HEK293 (cell line): Measurements from ENCODE around the gene OR6V1.

Experiments
- CTCF ChIA-PET: fragments of 350-600 bp; formaldehyde crosslinking; extraction: SDS; loops from one replicate; lab custom pipeline; 2021; ENCODE audit warnings: antibody characterized with exemption; lab: Yijun Ruan, JAX
- POLR2A ChIA-PET: fragments of 300-600 bp; formaldehyde crosslinking; extraction: SDS; loops from one replicate; lab custom pipeline; 2020; ENCODE audit warnings: antibody characterized with exemption, inconsistent platforms; lab: Yijun Ruan, JAX
- H3K27ac ChIP-seq: fragments of 200-500 bp; sonication (Bioruptor generic); 2 replicates; pipeline ENCODE4 v1.5.1; 2014; ENCODE audit warnings: low read depth, low read length, control low read depth, inconsistent platforms; ENCODE audit errors: extremely low read depth
- H3K36me3 ChIP-seq, 2 experiments: fragments of 200-500 bp in 1 of 2; sonication (Bioruptor generic) in 1 of 2; 1 replicate in 1 of 2; 2 replicates in 1 of 2; pipeline ENCODE4 v1.5.1; 2014 to 2017; ENCODE audit warnings: inconsistent platforms in 2 of 2, low read length in 2 of 2; ENCODE audit not compliant: control insufficient read depth in 2 of 2, insufficient read depth in 1 of 2
- H3K4me1 ChIP-seq: fragments of 200-500 bp; sonication (Bioruptor generic); 2 replicates; pipeline ENCODE4 v1.5.1; 2014; ENCODE audit warnings: mild to moderate bottlenecking, low read length, inconsistent platforms; ENCODE audit not compliant: control insufficient read depth, insufficient read depth
- H3K4me3 ChIP-seq: 2 replicates; pipeline ENCODE4 v1.5.1; 2011; ENCODE audit warnings: low read depth, mild to moderate bottlenecking, control low read depth, low read length, moderate library complexity
- H3K9me3 ChIP-seq: fragments of 200-500 bp; sonication (Bioruptor generic); 2 replicates; pipeline ENCODE4 v1.5.1; 2014; ENCODE audit warnings: low read depth, low read length, inconsistent platforms; ENCODE audit not compliant: control insufficient read depth, insufficient read depth
- HOXA7 ChIP-seq: sonication (generic); formaldehyde crosslinking; IDR thresholded peaks from 2 replicates; pipeline ENCODE4 v1.8.1; 2022; ENCODE audit warnings: missing genetic modification reagents, borderline replicate concordance
- SP2 ChIP-seq: fragments of 450-650 bp; formaldehyde crosslinking; IDR thresholded peaks from 2 replicates; pipeline ENCODE4 v1.5.1; 2016; ENCODE audit warnings: missing biosample characterization, missing genetic modification characterization
- TCF7L2 ChIP-seq: IDR thresholded peaks from 2 replicates; pipeline ENCODE4 v1.6.1; 2011; ENCODE audit warnings: low read depth, mild to moderate bottlenecking, inconsistent platforms, low read length, moderate library complexity, borderline replicate concordance
- TRIM28 ChIP-seq: IDR thresholded peaks from 2 replicates; pipeline ENCODE4 v1.6.1; 2011; ENCODE audit warnings: low read length, control low read depth, borderline replicate concordance
- ZBTB17 ChIP-seq: fragments of 450-650 bp; formaldehyde crosslinking; IDR thresholded peaks from 2 replicates; pipeline ENCODE4 v1.5.1; 2016; ENCODE audit warnings: missing biosample characterization, missing genetic modification characterization
- ZFP41 ChIP-seq: fragments of 450-650 bp; formaldehyde crosslinking; IDR thresholded peaks from 2 replicates; pipeline ENCODE4 v1.5.1; 2016; ENCODE audit warnings: missing biosample characterization, missing genetic modification characterization, borderline replicate concordance
- ZNF221 ChIP-seq: fragments of 450-650 bp; formaldehyde crosslinking; IDR thresholded peaks from 2 replicates; pipeline ENCODE4 v1.5.1; 2017; ENCODE audit warnings: missing biosample characterization, missing genetic modification characterization, borderline replicate concordance
- ZNF292 ChIP-seq: fragments of 450-650 bp; formaldehyde crosslinking; IDR thresholded peaks from 2 replicates; pipeline ENCODE4 v1.5.1; 2016; ENCODE audit warnings: low read depth, missing biosample characterization, missing genetic modification characterization, borderline replicate concordance
- ZNF302 ChIP-seq: fragments of 450-650 bp; formaldehyde crosslinking; IDR thresholded peaks from 2 replicates; pipeline ENCODE4 v1.5.1; 2016; ENCODE audit warnings: missing biosample characterization, missing genetic modification characterization, low read depth
- ZNF324 ChIP-seq: fragments of 450-650 bp; formaldehyde crosslinking; IDR thresholded peaks from 2 replicates; pipeline ENCODE4 v1.5.1; 2016; ENCODE audit warnings: missing biosample characterization, missing genetic modification characterization
- ZNF354C ChIP-seq: fragments of 450-650 bp; formaldehyde crosslinking; IDR thresholded peaks from 2 replicates; pipeline ENCODE4 v1.5.1; 2016; ENCODE audit warnings: missing biosample characterization, missing genetic modification characterization, low read depth, borderline replicate concordance
- ZNF514 ChIP-seq: fragments of 450-650 bp; formaldehyde crosslinking; IDR thresholded peaks from 2 replicates; pipeline ENCODE4 v1.5.1; 2016; ENCODE audit warnings: missing biosample characterization, missing genetic modification characterization
- ZNF530 ChIP-seq: fragments of 450-650 bp; formaldehyde crosslinking; IDR thresholded peaks from 2 replicates; pipeline ENCODE4 v1.5.1; 2016; ENCODE audit warnings: low read depth, missing biosample characterization, missing genetic modification characterization
- ZNF623 ChIP-seq: fragments of 450-650 bp; formaldehyde crosslinking; IDR thresholded peaks from 2 replicates; pipeline ENCODE4 v1.5.1; 2016; ENCODE audit warnings: missing biosample characterization, missing genetic modification characterization
- ZSCAN16 ChIP-seq: fragments of 450-650 bp; formaldehyde crosslinking; IDR thresholded peaks from 2 replicates; pipeline ENCODE4 v1.5.1; 2016; ENCODE audit warnings: missing biosample characterization, missing genetic modification characterization
- TF ChIP-seq, protein P1 (sequence below): fragments of 450-650 bp; IDR thresholded peaks from 2 replicates; pipeline ENCODE4 v1.5.1; 2018; ENCODE audit warnings: missing biosample characterization, mild to moderate bottlenecking, missing genetic modification characterization
- TF ChIP-seq, protein P2 (sequence below): fragments of 450-650 bp; formaldehyde crosslinking; IDR thresholded peaks from 2 replicates; pipeline ENCODE4 v1.5.1; 2016; ENCODE audit warnings: missing biosample characterization, missing genetic modification characterization
- TF ChIP-seq, protein P3 (sequence below): fragments of 450-650 bp; formaldehyde crosslinking; IDR thresholded peaks from 2 replicates; pipeline ENCODE4 v1.5.1; 2016; ENCODE audit warnings: missing biosample characterization, missing genetic modification characterization, borderline replicate concordance
- TF ChIP-seq, protein P4 (sequence below): fragments of 450-650 bp; formaldehyde crosslinking; IDR thresholded peaks from 2 replicates; pipeline ENCODE4 v1.5.1; 2016; ENCODE audit warnings: missing biosample characterization, missing genetic modification characterization
- TF ChIP-seq, protein P5 (sequence below): fragments of 450-650 bp; formaldehyde crosslinking; IDR thresholded peaks from 2 replicates; pipeline ENCODE4 v1.5.1; 2016; ENCODE audit warnings: missing biosample characterization, missing genetic modification characterization
- TF ChIP-seq, protein P6 (sequence below): fragments of 450-650 bp; formaldehyde crosslinking; IDR thresholded peaks from 2 replicates; pipeline ENCODE4 v1.5.1; 2016; ENCODE audit warnings: missing biosample characterization, missing genetic modification characterization

OR6V1 gene

DNA sequence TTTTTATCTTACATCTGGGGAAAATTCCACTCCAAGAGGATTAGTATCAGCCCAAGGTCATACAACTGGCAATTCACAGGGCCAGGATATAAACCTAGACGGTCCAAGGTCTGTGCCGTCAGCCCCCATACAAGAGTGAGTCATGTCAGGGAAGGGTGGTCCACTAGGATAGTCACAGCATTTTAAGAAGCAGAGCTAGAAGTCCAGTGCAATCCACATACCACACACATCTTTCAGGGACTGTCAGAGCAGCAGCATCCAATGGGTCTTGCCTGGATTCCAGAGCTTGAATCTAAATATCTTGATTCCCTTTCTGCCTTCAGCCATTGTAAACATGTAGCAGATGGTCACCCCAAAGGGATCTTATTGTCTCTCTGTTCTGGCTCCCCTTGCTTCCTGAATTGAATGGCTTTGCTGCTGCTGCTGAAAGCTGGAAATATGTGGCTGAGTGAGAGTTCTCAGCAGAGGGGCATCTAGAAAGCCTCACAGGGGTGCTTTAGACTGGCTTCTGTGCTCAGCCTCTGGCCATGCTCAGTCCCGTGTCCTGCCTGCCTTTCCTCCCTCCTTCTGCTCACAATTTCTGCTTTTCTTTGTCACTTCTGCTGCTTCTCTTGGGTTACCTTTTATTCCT is 9.9 kb upstream of the OR6V1 start:
- Histone ChIP-seq H3K9me3 (no peaks in the 10 kb centered on the region), H3K27ac (no peak overlapping the region), H3K4me3 (no peak overlapping the region), H3K36me3 (no peaks in the 10 kb centered on the region), H3K4me1 (no peaks in the 10 kb centered on the region)
- POLR2A ChIA-PET, result no interaction called here
- TF ChIP-seq, protein P1, sequence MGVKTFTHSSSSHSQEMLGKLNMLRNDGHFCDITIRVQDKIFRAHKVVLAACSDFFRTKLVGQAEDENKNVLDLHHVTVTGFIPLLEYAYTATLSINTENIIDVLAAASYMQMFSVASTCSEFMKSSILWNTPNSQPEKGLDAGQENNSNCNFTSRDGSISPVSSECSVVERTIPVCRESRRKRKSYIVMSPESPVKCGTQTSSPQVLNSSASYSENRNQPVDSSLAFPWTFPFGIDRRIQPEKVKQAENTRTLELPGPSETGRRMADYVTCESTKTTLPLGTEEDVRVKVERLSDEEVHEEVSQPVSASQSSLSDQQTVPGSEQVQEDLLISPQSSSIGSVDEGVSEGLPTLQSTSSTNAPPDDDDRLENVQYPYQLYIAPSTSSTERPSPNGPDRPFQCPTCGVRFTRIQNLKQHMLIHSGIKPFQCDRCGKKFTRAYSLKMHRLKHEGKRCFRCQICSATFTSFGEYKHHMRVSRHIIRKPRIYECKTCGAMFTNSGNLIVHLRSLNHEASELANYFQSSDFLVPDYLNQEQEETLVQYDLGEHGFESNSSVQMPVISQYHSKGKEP (tag by site-specific recombination), result no peak
- TF ChIP-seq, protein P2, sequence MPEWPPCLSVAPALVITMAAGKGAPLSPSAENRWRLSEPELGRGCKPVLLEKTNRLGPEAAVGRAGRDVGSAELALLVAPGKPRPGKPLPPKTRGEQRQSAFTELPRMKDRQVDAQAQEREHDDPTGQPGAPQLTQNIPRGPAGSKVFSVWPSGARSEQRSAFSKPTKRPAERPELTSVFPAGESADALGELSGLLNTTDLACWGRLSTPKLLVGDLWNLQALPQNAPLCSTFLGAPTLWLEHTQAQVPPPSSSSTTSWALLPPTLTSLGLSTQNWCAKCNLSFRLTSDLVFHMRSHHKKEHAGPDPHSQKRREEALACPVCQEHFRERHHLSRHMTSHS (tag by site-specific recombination), result no peak
- no peak for TF ChIP-seq ZNF354C (tag by site-specific recombination)
- no peak for TF ChIP-seq ZNF292
- CTCF ChIA-PET, result interaction anchor here (0.6 kb wide), 1 partner anchor 146 kb away, joined by 3 read pairs; no protein-coding TSS in a partner anchor

DNA sequence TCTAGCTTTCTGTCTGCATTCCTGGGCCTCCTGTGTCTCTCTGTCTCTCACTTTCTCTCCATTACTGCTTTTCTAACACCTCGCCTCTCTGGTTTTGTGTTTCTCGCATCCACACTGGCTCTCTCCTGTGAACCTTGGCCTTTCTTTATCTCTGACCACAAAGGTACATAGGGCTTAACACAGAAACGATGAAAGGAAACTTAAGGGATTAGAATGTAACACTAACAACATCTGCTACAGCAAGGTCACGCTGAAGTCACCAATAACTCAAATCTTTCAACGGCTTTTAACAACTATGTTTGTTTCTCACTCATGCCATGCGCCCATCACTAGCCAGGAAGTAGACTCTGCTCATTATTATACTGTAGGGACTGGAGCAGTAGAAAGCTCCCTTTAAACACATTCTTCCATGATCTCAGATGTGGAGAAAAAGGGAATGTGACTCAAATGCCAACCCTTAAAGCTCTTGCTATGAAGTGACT is 9.3 kb upstream of the OR6V1 start:
- H3K9me3 ChIP-seq, result no peaks in the 10 kb centered on the region
- ChIA-PET CTCF (interaction anchor here (0.6 kb wide), 1 partner anchor 145 kb away, joined by 3 read pairs; no protein-coding TSS in a partner anchor), POLR2A (no interaction called here)
- no peak overlapping the region for H3K4me3 ChIP-seq
- no peak overlapping the region for H3K27ac ChIP-seq
- no peaks in the 10 kb centered on the region for H3K4me1 ChIP-seq
- H3K36me3 ChIP-seq, result no peaks in the 10 kb centered on the region
- no peak for TF ChIP-seq ZNF302
- TF ChIP-seq TCF7L2, result peak; percentile 87
- TF ChIP-seq TRIM28, result peak; percentile 71; the same call in 1 of the 2 replicates
- no peak for TF ChIP-seq ZNF530 (tag by site-specific recombination)
- TF ChIP-seq ZBTB17 (tag by site-specific recombination), result no peak
- TF ChIP-seq, all 188 proteins: peak for 2

DNA sequence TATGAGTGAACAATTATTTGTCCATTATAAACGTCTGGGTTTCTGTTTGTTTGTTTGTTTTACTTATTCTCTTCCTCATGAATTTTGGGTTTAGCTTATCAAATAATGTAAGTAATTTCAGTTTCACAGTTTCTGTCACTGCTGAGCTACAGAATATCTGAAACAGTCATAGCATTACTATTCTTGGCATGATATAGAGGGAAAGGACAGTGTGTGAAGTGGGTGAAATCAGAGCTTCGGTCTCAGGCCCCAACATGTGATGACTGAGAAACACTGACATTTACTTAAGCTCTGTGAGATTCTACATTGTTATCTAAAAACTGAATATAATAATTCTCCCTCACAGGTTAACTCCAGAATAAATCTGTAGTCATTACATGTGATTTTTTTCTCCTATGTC is 8.8 kb upstream of the OR6V1 start:
- no peaks in the 10 kb centered on the region for H3K9me3 ChIP-seq
- ChIA-PET CTCF (interaction anchor here (1.6 kb wide), 1 partner anchor 260 kb away, joined by 5 read pairs; no protein-coding TSS in a partner anchor), POLR2A (no interaction called here)
- no peak overlapping the region for H3K27ac ChIP-seq
- H3K4me3 ChIP-seq, result no peak overlapping the region
- H3K4me1 ChIP-seq, result no peaks in the 10 kb centered on the region
- no peaks in the 10 kb centered on the region for H3K36me3 ChIP-seq
- TF ChIP-seq, protein P3, sequence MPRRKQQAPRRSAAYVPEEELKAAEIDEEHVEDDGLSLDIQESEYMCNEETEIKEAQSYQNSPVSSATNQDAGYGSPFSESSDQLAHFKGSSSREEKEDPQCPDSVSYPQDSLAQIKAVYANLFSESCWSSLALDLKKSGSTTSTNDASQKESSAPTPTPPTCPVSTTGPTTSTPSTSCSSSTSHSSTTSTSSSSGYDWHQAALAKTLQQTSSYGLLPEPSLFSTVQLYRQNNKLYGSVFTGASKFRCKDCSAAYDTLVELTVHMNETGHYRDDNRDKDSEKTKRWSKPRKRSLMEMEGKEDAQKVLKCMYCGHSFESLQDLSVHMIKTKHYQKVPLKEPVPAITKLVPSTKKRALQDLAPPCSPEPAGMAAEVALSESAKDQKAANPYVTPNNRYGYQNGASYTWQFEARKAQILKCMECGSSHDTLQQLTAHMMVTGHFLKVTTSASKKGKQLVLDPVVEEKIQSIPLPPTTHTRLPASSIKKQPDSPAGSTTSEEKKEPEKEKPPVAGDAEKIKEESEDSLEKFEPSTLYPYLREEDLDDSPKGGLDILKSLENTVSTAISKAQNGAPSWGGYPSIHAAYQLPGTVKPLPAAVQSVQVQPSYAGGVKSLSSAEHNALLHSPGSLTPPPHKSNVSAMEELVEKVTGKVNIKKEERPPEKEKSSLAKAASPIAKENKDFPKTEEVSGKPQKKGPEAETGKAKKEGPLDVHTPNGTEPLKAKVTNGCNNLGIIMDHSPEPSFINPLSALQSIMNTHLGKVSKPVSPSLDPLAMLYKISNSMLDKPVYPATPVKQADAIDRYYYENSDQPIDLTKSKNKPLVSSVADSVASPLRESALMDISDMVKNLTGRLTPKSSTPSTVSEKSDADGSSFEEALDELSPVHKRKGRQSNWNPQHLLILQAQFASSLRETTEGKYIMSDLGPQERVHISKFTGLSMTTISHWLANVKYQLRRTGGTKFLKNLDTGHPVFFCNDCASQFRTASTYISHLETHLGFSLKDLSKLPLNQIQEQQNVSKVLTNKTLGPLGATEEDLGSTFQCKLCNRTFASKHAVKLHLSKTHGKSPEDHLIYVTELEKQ (tag by site-specific recombination), result no peak
- no peak for TF ChIP-seq ZNF324 (tag by site-specific recombination)
- no peak for TF ChIP-seq ZNF623
- no peak for TF ChIP-seq ZNF221 (tag by site-specific recombination)
- TF ChIP-seq, protein P4, sequence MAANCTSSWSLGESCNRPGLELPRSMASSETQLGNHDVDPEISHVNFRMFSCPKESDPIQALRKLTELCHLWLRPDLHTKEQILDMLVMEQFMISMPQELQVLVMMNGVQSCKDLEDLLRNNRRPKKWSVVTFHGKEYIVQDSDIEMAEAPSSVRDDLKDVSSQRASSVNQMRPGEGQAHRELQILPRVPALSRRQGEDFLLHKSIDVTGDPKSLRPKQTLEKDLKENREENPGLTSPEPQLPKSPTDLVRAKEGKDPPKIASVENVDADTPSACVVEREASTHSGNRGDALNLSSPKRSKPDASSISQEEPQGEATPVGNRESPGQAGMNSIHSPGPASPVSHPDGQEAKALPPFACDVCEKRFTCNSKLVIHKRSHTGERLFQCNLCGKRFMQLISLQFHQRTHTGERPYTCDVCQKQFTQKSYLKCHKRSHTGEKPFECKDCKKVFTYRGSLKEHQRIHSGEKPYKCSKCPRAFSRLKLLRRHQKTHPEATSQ (tag by site-specific recombination), result no peak
- TF ChIP-seq SP2 (tag by site-specific recombination), result no peak
- TF ChIP-seq, protein P5, sequence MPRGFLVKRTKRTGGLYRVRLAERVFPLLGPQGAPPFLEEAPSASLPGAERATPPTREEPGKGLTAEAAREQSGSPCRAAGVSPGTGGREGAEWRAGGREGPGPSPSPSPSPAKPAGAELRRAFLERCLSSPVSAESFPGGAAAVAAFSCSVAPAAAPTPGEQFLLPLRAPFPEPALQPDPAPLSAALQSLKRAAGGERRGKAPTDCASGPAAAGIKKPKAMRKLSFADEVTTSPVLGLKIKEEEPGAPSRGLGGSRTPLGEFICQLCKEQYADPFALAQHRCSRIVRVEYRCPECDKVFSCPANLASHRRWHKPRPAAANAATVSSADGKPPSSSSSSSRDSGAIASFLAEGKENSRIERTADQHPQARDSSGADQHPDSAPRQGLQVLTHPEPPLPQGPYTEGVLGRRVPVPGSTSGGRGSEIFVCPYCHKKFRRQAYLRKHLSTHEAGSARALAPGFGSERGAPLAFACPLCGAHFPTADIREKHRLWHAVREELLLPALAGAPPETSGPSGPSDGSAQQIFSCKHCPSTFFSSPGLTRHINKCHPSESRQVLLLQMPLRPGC, result no peak
- no peak for TF ChIP-seq ZFP41
- no peak for TF ChIP-seq HOXA7 (CRISPR knock-in tag)
- TF ChIP-seq ZNF514 (tag by site-specific recombination), result no peak
- TF ChIP-seq, protein P6, sequence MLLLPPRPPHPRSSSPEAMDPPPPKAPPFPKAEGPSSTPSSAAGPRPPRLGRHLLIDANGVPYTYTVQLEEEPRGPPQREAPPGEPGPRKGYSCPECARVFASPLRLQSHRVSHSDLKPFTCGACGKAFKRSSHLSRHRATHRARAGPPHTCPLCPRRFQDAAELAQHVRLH, result no peak
- TF ChIP-seq ZSCAN16 (tag by site-specific recombination), result no peak
